Activated naive CD4-positive, alpha-beta T cell treated with anti-CD3 and anti-CD28 coated beads, Interleukin-2, amount 10 ng/mL, durations not matched to agents 7 days and 5 days (primary cell): ENCODE results near the gene SAP30L.

ENCODE experiments used
- CTCF ChIA-PET: fragments of 350-600 bp; sonication (Branson Sonifier 250); formaldehyde crosslinking; loops from one replicate; lab custom pipeline; 2021; ENCODE audit warnings: antibody characterized with exemption; lab: Charles Lee
- DNase-seq: peaks from one replicate; pipeline ENCODE4 v3.0.0-alpha.2; 2020
- H3K27ac Mint-ChIP-seq: one replicate; pipeline ENCODE4 v1.8.0; 2021; ENCODE audit warnings: mild to moderate bottlenecking, moderate library complexity, mixed read lengths
- H3K27me3 Mint-ChIP-seq: one replicate; pipeline ENCODE4 v1.8.0; 2021; ENCODE audit warnings: mild to moderate bottlenecking, mixed read lengths
- H3K36me3 Mint-ChIP-seq: one replicate; pipeline ENCODE4 v1.8.0; 2021; ENCODE audit warnings: mixed read lengths
- H3K4me1 Mint-ChIP-seq: one replicate; pipeline ENCODE4 v1.8.0; 2021; ENCODE audit warnings: mixed read lengths
- H3K4me3 Mint-ChIP-seq: one replicate; pipeline ENCODE4 v1.8.0; 2021; ENCODE audit warnings: mild to moderate bottlenecking, moderate library complexity, mixed read lengths
- H3K9me3 Mint-ChIP-seq: one replicate; pipeline ENCODE4 v1.8.0; 2021; ENCODE audit warnings: mixed read lengths

The SAP30L gene

DNA sequence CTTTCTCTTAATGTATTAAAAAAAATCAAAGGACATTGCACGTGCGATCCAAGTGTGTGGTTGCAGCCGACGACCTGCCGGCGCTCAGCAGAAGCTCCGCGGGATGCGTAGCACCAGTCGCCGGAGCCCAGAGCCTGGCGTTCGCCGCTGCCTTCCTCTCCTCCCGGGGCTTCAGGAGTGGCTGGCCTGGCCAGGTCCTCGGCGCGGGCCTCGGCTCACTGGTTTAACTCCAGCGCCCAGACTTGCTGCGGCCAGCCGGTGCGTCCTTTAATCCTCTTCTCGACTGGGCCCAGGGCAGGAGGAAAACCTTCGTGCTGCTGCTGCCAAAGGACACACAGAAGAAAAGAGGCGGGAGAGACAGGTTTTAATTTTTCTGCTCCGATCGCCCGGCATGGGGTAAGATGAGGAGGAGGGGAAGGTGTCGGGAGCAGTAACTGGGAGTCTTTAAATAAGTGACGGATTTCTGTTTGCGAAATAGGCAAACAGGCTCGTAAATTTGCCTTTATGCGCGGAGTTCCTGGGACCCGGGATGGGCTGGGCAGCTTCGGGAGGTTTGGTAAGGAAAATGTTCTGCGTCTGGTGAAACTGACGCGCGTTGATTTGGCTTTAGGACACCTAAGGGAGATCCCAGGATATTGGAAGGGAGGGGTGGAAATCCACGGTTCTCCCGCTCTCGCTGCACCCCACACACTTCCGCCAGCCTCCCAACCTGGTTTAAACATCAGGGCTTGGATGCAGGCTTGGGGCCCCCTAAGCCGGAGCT is 30.0 kb downstream of the SAP30L start:
- DNase-seq = no peak
- Mint-ChIP-seq H3K4me1 (peaks cover 39% of the 10 kb centered on the region), H3K27me3 (peaks cover 95% of the 10 kb centered on the region), H3K4me3 (peak overlapping the region; percentile 11), H3K9me3 (no peaks in the 10 kb centered on the region), H3K27ac (peak overlapping the region; percentile 73), H3K36me3 (no peaks in the 10 kb centered on the region)
- CTCF ChIA-PET = no interaction called here

DNA sequence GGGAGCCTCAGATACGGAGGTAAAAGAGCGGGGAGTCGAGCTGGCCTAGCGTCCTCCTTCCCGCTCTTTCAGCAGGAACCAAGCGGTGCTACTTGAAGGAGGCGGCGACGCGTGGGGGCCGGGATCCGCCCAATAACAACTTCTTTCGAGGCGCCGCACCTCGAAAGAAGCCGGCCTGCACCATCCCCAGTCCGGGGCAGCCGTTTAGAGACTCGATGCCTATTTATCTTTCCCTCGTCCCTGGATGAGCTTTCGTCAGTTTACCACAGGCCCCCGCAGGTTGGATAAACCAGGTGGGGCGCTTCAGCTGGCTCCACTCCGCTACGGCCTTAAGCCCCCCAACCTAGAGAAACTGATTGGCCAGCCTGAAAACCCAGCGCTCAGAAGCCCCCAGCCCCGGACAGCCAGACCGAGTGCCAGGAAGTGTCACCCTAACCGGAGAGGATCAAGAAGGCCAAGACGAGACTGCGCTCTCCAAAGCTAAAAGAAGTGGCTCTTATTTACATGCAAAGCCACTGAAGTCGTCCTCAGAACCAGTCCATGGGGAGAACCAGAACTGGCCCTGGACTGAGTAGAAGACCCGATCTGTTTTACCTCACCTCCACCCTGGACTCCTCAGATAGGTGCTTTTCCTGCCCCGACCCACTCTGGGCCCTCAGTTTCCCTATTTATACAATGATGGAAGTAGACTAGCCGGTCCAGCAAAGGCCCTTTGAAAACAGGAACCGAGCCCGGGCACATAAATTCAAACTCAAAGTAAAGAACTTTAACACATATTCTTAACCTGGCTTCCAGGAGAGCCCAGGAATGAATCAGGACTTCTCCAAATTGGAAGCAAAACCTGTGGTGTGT is 30.8 kb downstream of the SAP30L start:
- Mint-ChIP-seq H3K4me3 (no peak overlapping the region), H3K27me3 (peaks cover 95% of the 10 kb centered on the region), H3K9me3 (no peaks in the 10 kb centered on the region), H3K36me3 (no peaks in the 10 kb centered on the region), H3K27ac (peak overlapping the region; percentile 39), H3K4me1 (peaks cover 36% of the 10 kb centered on the region)
- CTCF ChIA-PET = no interaction called here
- DNase-seq = no peak

DNA sequence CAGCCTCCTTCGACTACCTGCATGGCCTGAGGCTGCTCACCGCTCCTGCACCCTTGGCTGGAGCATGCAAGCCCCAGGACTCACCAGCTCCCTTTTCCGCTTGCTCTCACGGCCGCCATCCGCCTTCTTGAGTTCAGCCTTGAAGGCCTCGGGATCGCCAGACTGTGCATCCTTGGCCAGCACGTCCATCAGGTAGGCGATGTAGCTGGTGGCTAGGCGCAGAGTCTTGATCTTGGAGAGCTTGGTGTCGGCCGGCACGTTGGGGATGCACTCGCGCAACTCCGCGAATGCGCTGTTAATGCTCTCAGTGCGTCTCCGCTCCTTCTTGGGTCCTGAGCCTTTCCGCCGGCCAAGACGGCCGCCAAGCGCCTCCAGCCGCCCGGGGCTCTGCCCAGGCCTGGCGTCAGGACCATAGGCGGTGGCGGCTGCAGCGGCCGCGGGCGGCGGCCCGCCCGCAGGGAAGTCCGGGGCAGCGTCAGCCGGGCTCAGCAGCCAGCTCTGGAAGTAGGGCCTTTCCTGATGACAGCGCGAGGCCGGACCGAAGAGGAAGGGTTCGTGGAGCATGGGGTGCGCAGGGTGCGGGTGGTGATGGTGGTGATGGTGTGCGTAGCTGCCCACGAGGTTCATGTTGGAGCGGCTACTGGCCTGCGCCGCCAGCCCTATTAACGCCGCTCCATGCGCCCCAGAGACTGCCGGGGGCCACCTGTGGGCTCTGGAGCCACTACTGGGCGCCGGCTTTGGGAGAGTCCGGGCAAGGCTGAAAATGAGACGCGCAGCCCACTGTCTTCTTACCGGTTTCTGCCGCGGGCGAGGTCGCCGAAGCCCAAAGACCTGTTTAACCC is 31.8 kb downstream of the SAP30L start:
- H3K27ac Mint-ChIP-seq = peak overlapping the region; percentile 36
- DNase-seq = no peak
- H3K9me3 Mint-ChIP-seq = no peaks in the 10 kb centered on the region
- peaks cover 100% of the 10 kb centered on the region for H3K27me3 Mint-ChIP-seq
- CTCF ChIA-PET = no interaction called here
- no peaks in the 10 kb centered on the region for H3K36me3 Mint-ChIP-seq
- H3K4me3 Mint-ChIP-seq = no peak overlapping the region
- peaks cover 35% of the 10 kb centered on the region for H3K4me1 Mint-ChIP-seq

DNA sequence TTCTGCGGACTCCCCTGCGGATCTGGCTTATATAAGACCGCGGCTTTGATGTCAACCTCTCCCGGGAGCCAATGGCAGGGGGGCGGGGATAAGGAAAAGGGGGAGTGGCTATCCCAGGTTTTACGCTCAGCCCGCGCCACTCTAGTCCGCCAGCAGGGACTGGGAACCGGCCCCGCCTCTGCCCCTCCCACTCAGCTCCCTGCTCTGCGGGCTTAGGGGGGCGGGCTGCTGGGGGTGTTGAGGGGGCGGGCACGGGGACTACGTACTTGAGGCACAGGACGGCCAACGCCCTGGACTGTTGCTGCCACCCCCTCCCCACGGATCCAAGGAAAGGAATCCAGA is 32.4 kb downstream of the SAP30L start, which contains the start of gene HAND1:
TSS of gene HAND1 (minus strand) at position 4 of the 342 bp plus-strand sequence. CDS start 219 bp downstream, outside the sequence.
- peaks cover 33% of the 10 kb centered on the region for H3K4me1 Mint-ChIP-seq
- H3K36me3 Mint-ChIP-seq = no peaks in the 10 kb centered on the region
- H3K9me3 Mint-ChIP-seq = no peaks in the 10 kb centered on the region
- CTCF ChIA-PET = no interaction called here
- no peak within 1 kb of the TSS for H3K4me3 Mint-ChIP-seq
- H3K27me3 Mint-ChIP-seq = peaks cover 100% of the 10 kb centered on the region
- no peak for DNase-seq
- peak within 1 kb of the TSS; percentile 75 for H3K27ac Mint-ChIP-seq

DNA sequence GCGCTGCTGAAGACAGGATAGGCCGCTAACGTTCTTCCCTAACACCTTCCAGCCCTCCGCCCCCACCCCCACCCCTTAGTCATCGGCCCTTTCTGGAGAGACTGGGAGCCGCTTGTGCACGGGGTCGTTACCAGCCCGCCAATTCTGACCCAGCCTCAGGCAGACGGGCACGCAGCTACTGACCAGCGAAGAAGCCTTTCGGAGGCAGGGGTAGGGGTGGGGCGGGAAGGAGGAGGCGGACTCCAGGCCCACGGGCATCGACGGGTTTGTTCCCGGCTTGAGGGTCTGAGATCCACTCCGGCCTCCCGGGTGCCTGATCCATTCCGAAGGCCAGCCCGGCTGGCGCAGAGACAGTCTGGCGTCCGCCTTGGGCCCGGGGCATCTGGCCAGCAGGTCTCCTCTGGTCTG is 33.0 kb downstream of the SAP30L start:
- Mint-ChIP-seq H3K27ac (peak overlapping the region; percentile 75), H3K9me3 (no peaks in the 10 kb centered on the region), H3K4me1 (peaks cover 32% of the 10 kb centered on the region), H3K36me3 (no peaks in the 10 kb centered on the region), H3K4me3 (no peak overlapping the region), H3K27me3 (peaks cover 100% of the 10 kb centered on the region)
- no peak for DNase-seq
- CTCF ChIA-PET = no interaction called here

DNA sequence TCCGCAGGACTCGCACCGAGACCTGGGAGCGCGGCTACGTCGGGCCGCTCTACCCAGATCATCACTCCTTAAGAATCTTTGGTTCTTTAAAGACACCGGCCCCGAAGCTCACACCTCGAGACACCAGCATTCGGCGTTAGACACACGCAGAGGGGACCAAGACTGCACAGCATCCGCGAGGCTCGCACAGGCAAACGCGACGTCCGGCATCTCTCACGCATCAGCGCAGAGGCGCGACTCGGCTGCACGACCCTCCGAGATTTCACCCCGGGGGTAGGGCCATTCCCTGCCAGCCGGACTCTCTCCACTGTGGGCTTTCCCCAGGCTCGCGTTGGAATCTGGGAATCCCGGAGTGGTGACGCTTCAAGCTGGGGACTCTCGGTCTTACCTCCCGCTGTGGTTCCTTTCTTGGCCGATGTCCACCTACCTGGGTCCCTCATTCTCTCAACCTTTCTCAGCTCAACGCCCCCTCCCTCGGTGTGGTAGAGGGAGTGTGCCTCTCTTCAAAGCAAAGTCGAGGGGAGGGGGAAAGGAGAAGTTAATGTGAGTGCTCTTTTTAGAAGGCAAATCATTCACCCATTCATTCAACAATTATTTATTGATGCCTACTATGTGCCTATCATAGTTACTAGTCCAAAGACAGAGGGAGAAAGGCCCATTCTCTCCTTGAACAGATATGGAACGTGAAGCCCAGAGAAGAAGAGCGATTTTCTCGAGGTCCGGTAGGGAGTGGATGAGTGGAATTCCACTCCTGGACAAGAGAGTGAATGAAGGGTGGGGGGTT is 33.6 kb downstream of the SAP30L start:
- no peak overlapping the region for H3K4me3 Mint-ChIP-seq
- DNase-seq = no peak
- no peaks in the 10 kb centered on the region for H3K9me3 Mint-ChIP-seq
- peaks cover 27% of the 10 kb centered on the region for H3K4me1 Mint-ChIP-seq
- CTCF ChIA-PET = no interaction called here
- no peaks in the 10 kb centered on the region for H3K36me3 Mint-ChIP-seq
- peak overlapping the region; percentile 75 for H3K27ac Mint-ChIP-seq
- H3K27me3 Mint-ChIP-seq = peaks cover 100% of the 10 kb centered on the region

DNA sequence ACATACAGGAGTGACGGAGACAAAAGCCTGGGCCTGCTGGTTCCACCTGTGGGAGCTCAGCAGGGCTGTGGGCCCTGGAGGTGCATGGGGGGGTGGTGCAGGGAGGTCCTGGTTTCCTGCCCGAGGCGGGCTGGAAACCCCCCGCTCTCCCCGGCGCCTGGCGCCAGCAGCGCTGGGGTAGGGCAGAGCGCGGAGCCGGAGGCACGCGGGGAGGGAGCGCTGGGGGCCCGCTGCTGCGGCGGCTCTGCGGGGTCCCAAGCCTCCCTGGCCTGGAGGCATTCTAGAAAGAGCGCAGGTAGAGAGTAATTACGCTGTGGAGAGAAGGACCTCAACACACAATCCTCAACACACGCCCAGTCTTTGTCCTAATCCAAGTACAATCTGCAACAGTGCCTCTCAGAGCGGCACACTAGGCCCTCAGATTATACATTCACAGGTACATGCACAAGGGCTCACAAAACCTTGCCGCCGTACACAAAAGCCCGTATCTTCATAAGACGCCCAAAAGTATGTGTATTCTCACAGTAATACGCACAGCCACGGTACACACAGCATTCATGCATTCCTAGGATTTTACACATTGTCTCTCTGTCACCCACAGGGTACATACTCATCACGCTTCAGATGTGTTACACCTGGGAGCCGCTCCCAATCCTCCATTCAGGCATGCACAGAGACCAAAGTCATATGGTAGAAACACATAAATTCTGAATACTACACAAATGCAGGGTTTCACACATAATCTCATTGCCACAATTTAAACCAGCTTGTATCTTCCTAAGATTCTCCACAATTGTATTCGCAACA is 34.4 kb downstream of the SAP30L start:
- no peaks in the 10 kb centered on the region for H3K9me3 Mint-ChIP-seq
- no peak overlapping the region for H3K4me3 Mint-ChIP-seq
- H3K36me3 Mint-ChIP-seq = no peaks in the 10 kb centered on the region
- CTCF ChIA-PET = no interaction called here
- H3K27ac Mint-ChIP-seq = peak overlapping the region; percentile 20
- H3K27me3 Mint-ChIP-seq = peaks cover 100% of the 10 kb centered on the region
- no peak for DNase-seq
- H3K4me1 Mint-ChIP-seq = peaks cover 19% of the 10 kb centered on the region

DNA sequence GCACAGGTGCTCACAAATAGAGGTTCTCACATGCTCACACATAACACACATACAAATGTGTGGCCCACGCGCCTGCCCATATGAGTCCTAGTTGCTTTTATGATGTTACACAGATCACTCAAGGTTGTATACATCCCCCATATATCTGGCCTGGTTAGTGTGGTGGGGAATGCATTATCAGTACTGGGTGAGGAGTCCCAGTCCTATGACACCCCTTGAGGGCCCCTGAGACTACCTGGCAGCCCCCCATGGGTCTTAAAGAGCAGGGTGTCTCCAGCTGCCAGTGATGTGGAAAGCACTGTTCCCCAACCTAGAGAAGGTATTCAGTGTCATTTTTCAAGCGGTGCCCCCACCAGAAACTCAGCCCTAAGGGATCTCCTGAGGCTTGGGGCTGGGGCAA is 35.0 kb downstream of the SAP30L start:
- Mint-ChIP-seq H3K27me3 (peaks cover 100% of the 10 kb centered on the region), H3K9me3 (no peaks in the 10 kb centered on the region), H3K4me1 (peaks cover 13% of the 10 kb centered on the region), H3K4me3 (no peak overlapping the region), H3K36me3 (no peaks in the 10 kb centered on the region), H3K27ac (peak overlapping the region; percentile 20)
- DNase-seq = no peak
- CTCF ChIA-PET = interaction anchor here (0.8 kb wide), 1 partner anchor 14 kb away, joined by 3 read pairs; no protein-coding TSS in a partner anchor

DNA sequence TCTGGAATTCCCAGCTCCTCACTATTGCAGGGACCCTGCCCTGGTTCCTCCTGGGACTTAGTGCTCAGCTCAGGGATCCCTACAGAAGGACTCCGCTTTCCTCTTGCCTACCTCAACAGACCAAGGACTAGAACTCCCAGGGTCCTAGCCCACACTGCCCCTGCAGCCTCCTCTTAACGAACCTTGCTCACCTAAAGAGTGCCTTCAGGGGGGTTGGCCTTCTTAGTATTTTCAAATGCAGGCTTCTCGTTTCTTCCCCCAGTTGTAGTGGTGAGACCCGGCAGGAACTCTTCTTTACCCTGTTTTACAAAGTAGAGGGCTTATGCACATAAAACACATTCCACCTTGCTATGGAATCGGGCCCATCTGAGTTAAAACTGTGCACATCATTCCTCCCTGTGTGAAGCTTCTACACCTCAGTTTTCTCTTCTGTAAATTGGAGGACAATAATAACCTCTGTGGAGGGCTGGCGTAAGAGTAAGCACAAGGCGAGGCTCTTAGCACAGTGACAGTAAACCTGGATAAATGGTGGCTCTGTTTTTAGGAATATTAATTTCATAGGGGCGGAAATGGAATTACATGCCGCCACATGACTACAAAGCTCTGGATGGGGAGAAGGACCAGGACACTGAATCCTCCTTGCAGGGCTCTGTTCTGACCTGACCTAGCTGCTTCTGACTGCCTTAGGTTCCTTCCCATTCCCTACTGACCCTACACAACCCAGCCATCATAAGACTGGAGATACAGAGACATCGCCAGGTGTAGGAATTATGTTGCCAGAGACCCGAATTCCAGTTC is 36.0 kb downstream of the SAP30L start:
- no peak overlapping the region for H3K4me3 Mint-ChIP-seq
- peaks cover 7% of the 10 kb centered on the region for H3K4me1 Mint-ChIP-seq
- no peaks in the 10 kb centered on the region for H3K36me3 Mint-ChIP-seq
- H3K27me3 Mint-ChIP-seq = peaks cover 99% of the 10 kb centered on the region
- DNase-seq = no peak
- CTCF ChIA-PET = interaction anchor here (0.8 kb wide), 1 partner anchor 15 kb away, joined by 3 read pairs; no protein-coding TSS in a partner anchor
- H3K9me3 Mint-ChIP-seq = no peaks in the 10 kb centered on the region
- H3K27ac Mint-ChIP-seq = no peak overlapping the region

DNA sequence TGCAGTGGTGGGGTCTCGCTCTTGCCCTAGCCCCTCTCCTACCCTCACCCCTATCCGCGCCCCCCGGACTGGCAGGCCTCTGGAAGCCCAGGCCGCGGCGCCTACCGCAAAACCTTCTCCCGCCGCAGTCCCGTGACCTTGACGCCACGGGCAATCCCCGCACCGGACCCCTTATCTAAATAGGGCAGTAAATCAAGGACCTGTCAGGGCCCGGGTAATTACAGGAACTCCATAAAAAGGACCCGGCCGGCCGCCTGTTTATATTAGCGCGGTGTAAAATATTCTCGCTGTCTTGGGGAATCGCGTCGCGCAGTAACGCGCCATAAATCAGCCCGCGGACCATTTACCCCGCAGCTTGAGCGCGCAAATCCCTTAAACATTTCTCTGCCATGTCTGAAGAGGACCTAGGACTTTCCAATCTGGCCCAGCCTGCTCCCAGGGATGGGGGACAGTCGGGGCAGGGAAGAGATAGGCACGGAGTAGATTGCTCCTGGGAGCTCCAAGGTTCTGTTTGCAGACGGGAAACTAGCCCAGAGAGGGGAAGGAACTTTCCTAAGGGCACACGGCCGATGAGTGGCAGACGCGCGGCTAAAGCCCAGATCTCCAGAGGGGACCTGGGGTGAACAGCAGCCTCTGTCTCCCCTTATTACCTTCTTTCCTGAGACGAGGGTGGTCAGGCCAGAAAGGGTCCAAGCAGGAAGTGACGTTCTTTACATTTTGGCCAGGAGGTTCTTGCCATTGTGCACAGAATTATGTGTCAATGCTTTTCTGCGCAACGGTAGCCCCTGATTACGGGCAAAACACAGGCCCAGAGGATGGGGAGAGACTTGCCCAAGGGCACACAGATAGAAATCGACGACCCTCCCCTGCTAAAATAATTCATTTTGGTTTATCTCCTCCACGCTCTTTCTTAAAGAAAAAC is 37.0 kb downstream of the SAP30L start:
- Mint-ChIP-seq H3K36me3 (no peaks in the 10 kb centered on the region), H3K9me3 (no peaks in the 10 kb centered on the region), H3K27ac (no peak overlapping the region), H3K27me3 (peaks cover 96% of the 10 kb centered on the region), H3K4me3 (no peak overlapping the region), H3K4me1 (peaks cover 2% of the 10 kb centered on the region)
- DNase-seq = no peak
- CTCF ChIA-PET = no interaction called here

DNA sequence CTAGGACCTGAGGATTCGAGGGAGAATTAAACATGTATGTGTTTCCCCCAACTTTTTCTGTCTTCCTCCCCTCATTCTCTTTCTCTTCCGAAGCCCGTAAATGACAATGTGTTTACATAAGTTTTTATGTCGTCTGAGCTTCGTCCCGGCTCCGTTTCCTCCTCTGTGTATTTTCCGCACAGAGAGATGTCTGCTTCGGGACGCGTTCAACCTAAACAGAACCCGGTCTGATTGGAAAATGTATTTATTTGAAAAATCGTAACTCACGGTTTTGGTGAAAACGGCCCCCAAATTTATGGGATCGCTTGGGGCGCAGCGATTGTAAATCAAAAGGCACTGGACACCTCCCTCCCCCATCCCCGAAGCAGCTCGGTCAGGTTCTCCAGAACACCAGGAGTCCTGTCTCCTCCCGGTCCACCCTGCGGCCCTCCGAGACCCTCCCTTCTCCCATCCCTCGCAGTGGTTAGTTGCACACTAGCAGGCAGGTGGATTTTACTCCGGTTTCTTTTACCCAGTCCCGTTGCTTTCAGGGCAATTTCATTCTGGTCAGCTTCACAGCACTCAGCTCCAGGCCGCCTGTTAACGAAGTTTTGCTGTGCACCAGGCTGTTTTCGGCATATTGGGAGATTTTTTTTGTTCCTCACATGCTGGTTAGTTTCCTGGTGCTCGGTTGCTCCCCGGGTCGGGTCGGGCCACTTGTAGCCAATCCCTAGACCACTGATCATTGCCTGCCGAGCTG is 38.0 kb downstream of the SAP30L start:
- no peak overlapping the region for H3K4me3 Mint-ChIP-seq
- peaks cover 91% of the 10 kb centered on the region for H3K27me3 Mint-ChIP-seq
- CTCF ChIA-PET = interaction anchor here (1.7 kb wide), 1 partner anchor 17 kb away, joined by 6 read pairs; no protein-coding TSS in a partner anchor
- no peak for DNase-seq
- H3K27ac Mint-ChIP-seq = no peak overlapping the region
- peaks cover 2% of the 10 kb centered on the region for H3K4me1 Mint-ChIP-seq
- H3K36me3 Mint-ChIP-seq = no peaks in the 10 kb centered on the region
- no peaks in the 10 kb centered on the region for H3K9me3 Mint-ChIP-seq
